H1 (cell line): ENCODE measurements around the gene SPARCL1. TPM values are rescaled to one million over a fixed set of nuclear protein-coding genes. Genes with fewer than 3 reads are reported as not detected.

ENCODE experiments used
- CTCF ChIA-PET: fragments of 300-600 bp; sonication (Branson Sonifier 250); formaldehyde crosslinking; loops from one replicate; lab custom pipeline; 2021; ENCODE audit not compliant: partially characterized antibody; lab: Charles Lee
- POLR2A ChIA-PET: fragments of 300-600 bp; sonication (Branson Sonifier 250); formaldehyde crosslinking; loops from one replicate; lab custom pipeline; 2021; ENCODE audit warnings: inconsistent platforms; ENCODE audit not compliant: partially characterized antibody; lab: Charles Lee
- DNase-seq, 2 experiments: peaks; one replicate each; pipeline versions ENCODE4 v3.0.0 to v3.0.0-alpha.2; 2010 to 2022; ENCODE audit warnings: low spot score in 2 of 2, low read depth in 1 of 2, mixed read lengths in 1 of 2
- FAIRE-seq: peaks from 2 replicates; lab custom pipeline; 2011; peaks lifted over from hg19 to GRCh38; lab: Jason Lieb, UNC
- H2AFZ ChIP-seq: 2 replicates; pipeline ENCODE4 v1.8.1; 2012; ENCODE audit warnings: low read length, inconsistent platforms
- H2AK5ac ChIP-seq: 2 replicates; pipeline ENCODE4 v1.6.1; 2013; ENCODE audit warnings: low read depth, low read length
- H2BK120ac ChIP-seq: replicated peaks from 2 replicates; pipeline ENCODE3; 2013; ENCODE audit warnings: low read depth, low read length, inconsistent platforms
- H2BK12ac ChIP-seq: 2 replicates; pipeline ENCODE4 v1.6.1; 2013; ENCODE audit warnings: low read depth, low read length
- H2BK15ac ChIP-seq: 2 replicates; pipeline ENCODE4 v1.6.1; 2013; ENCODE audit warnings: low read length
- H2BK20ac ChIP-seq: 2 replicates; pipeline ENCODE4 v1.6.1; 2013; ENCODE audit warnings: low read length
- H2BK5ac ChIP-seq: 2 replicates; pipeline ENCODE4 v1.6.1; 2013; ENCODE audit warnings: low read depth, low read length
- H3K14ac ChIP-seq: 2 replicates; pipeline ENCODE4 v1.6.1; 2013; ENCODE audit warnings: inconsistent platforms; ENCODE audit not compliant: insufficient read length
- H3K18ac ChIP-seq: 2 replicates; pipeline ENCODE4 v1.6.1; 2013; ENCODE audit warnings: low read length; ENCODE audit errors: extremely low read depth
- H3K23ac ChIP-seq: 2 replicates; pipeline ENCODE4 v1.6.1; 2013; ENCODE audit warnings: inconsistent platforms; ENCODE audit not compliant: insufficient read length
- H3K23me2 ChIP-seq: 2 replicates; pipeline ENCODE4 v1.6.1; 2013; ENCODE audit warnings: low read depth, low read length
- H3K27ac ChIP-seq: 2 replicates; pipeline ENCODE4 v1.6.1; 2011; ENCODE audit warnings: low read depth, low read length, inconsistent platforms
- H3K27me3 ChIP-seq, 4 experiments: replicated peaks in 1 of 4; 1 replicate in 1 of 4; 2 replicates in 3 of 4; pipeline versions ENCODE4 v1.6.1 to v1.8.1; 2011 to 2013; ENCODE audit warnings: low read length in 3 of 4, mild to moderate bottlenecking in 3 of 4, inconsistent platforms in 2 of 4, mixed read lengths in 2 of 4, moderate library complexity in 1 of 4; ENCODE audit not compliant: control insufficient read depth in 3 of 4, insufficient read depth in 3 of 4; ENCODE audit errors: extremely low read depth in 1 of 4
- H3K36me3 ChIP-seq, 4 experiments: 2 replicates each; pipeline versions ENCODE4 v1.6.1 to v1.8.1; 2011 to 2013; ENCODE audit warnings: mild to moderate bottlenecking in 4 of 4, low read length in 3 of 4, moderate library complexity in 2 of 4, control low read depth in 1 of 4, inconsistent platforms in 1 of 4; ENCODE audit not compliant: insufficient read depth in 4 of 4, control insufficient read depth in 2 of 4
- H3K4ac ChIP-seq: replicated peaks from 2 replicates; pipeline ENCODE3; 2013; ENCODE audit warnings: low read length, low read depth, mixed read lengths, inconsistent platforms; ENCODE audit not compliant: insufficient read length
- H3K4me1 ChIP-seq, 4 experiments: replicated peaks in 1 of 4; 1 replicate in 1 of 4; 2 replicates in 3 of 4; pipeline versions ENCODE4 v1.6.1 to v1.8.1; 2011 to 2013; ENCODE audit warnings: low read length in 3 of 4, inconsistent platforms in 2 of 4, mixed read lengths in 1 of 4; ENCODE audit not compliant: insufficient read depth in 4 of 4, control insufficient read depth in 3 of 4
- H3K4me2 ChIP-seq, 2 experiments: 2 replicates each; pipeline versions ENCODE4 v1.6.1 to v1.8.1; 2011 to 2013; ENCODE audit warnings: low read depth in 2 of 2, low read length in 2 of 2, control low read depth in 1 of 2, inconsistent platforms in 1 of 2, mild to moderate bottlenecking in 1 of 2; ENCODE audit not compliant: insufficient read depth in 1 of 2
- H3K4me3 ChIP-seq, 4 experiments: fragments of 200-600, 300-600 bp in 1 of 4; sonication (generic), shearing (Covaris generic), sonication (Bioruptor Twin) in 1 of 4; 2 replicates each; pipeline versions ENCODE4 v1.5.1 to v1.8.1; 2011 to 2016; ENCODE audit warnings: low read length in 4 of 4, low read depth in 3 of 4, control low read depth in 2 of 4, inconsistent platforms in 2 of 4, mild to moderate bottlenecking in 2 of 4, mixed read lengths in 1 of 4, moderate library complexity in 1 of 4; ENCODE audit not compliant: insufficient read depth in 2 of 4; ENCODE audit errors: extremely low read depth in 1 of 4
- H3K56ac ChIP-seq: replicated peaks from 2 replicates; pipeline ENCODE3; 2013; ENCODE audit warnings: low read depth, mild to moderate bottlenecking, mixed read lengths, low read length, inconsistent platforms; ENCODE audit not compliant: insufficient read length
- H3K79me1 ChIP-seq: 2 replicates; pipeline ENCODE4 v1.6.1; 2013; ENCODE audit warnings: low read depth, low read length, control low read depth
- H3K79me2 ChIP-seq, 2 experiments: 2 replicates each; pipeline versions ENCODE4 v1.6.1 to v1.8.1; 2012 to 2013; ENCODE audit warnings: low read length in 2 of 2, mild to moderate bottlenecking in 2 of 2, inconsistent platforms in 1 of 2; ENCODE audit not compliant: insufficient read depth in 2 of 2, control insufficient read depth in 1 of 2
- H3K9ac ChIP-seq, 4 experiments: replicated peaks in 1 of 4; 1 replicate in 1 of 4; 2 replicates in 3 of 4; pipeline versions ENCODE4 v1.6.1 to v1.8.1; 2011 to 2013; ENCODE audit warnings: low read depth in 3 of 4, low read length in 3 of 4, control low read depth in 2 of 4, mild to moderate bottlenecking in 2 of 4, moderate library complexity in 2 of 4, inconsistent platforms in 1 of 4; ENCODE audit errors: extremely low read depth in 1 of 4
- H3K9me3 ChIP-seq, 2 experiments: 2 replicates each; pipeline versions ENCODE4 v1.6.1 to v1.8.1; 2012 to 2013; ENCODE audit warnings: mild to moderate bottlenecking in 2 of 2, moderate library complexity in 2 of 2, control low read depth in 1 of 2, inconsistent platforms in 1 of 2, low read depth in 1 of 2, low read length in 1 of 2, mixed read lengths in 1 of 2; ENCODE audit not compliant: insufficient read depth in 2 of 2
- H4K20me1 ChIP-seq, 2 experiments: replicated peaks in 1 of 2; 2 replicates each; pipeline versions ENCODE3 to v1.8.1; 2011 to 2013; ENCODE audit warnings: inconsistent platforms in 2 of 2, low read length in 2 of 2, mild to moderate bottlenecking in 1 of 2; ENCODE audit not compliant: insufficient read depth in 2 of 2, control insufficient read depth in 1 of 2
- H4K5ac ChIP-seq: 2 replicates; pipeline ENCODE4 v1.6.1; 2013; ENCODE audit warnings: low read length, low read depth, mixed read lengths, inconsistent platforms; ENCODE audit not compliant: insufficient read length
- H4K8ac ChIP-seq: 2 replicates; pipeline ENCODE4 v1.8.0; 2013; ENCODE audit warnings: mild to moderate bottlenecking, moderate library complexity, low read length, inconsistent platforms; ENCODE audit not compliant: insufficient read depth; ENCODE audit errors: extremely low read depth
- H4K91ac ChIP-seq: replicated peaks from 2 replicates; pipeline ENCODE3; 2013; ENCODE audit warnings: low read length, mixed read lengths, inconsistent platforms; ENCODE audit not compliant: insufficient read length
- JUND ChIP-seq: IDR thresholded peaks from 2 replicates; pipeline ENCODE4 v1.6.1; 2011; ENCODE audit warnings: mild to moderate bottlenecking, improper control_type of control experiment, low read length
- WGBS, 2 experiments: shearing (Covaris generic) in 1 of 2; methylation state at CpG; one replicate each; pipeline versions ENCODE4 v1.1.6 to v1.1.7; 2013 to 2015; ENCODE audit warnings: low lambda C conversion rate in 2 of 2, mixed read lengths in 2 of 2, inconsistent platforms in 1 of 2, low coverage in 1 of 2, missing lambda C conversion rate in 1 of 2; ENCODE audit not compliant: insufficient replicate concordance in 2 of 2, insufficient coverage in 1 of 2, insufficient read length in 1 of 2; ENCODE audit errors: extremely low coverage in 1 of 2, missing lambda C conversion rate in 1 of 2; 5-methylcytosine and 5-hydroxymethylcytosine counted together
- long read RNA-seq, 2 experiments: library from RNA in 1 of 2; library from capped mRNA in 1 of 2; stranded (forward); transcript quantifications; one replicate each; pipeline ENCODE4 v2.0.0, GENCODE V29; 2021; ENCODE audit warnings: inconsistent platforms in 1 of 2
- polyA minus RNA-seq, 3 experiments: library from RNA; depleted of rRNA, polyadenylated mRNA; stranded (reverse); fragments of >200 nt; gene quantifications; 1 replicate in 2 of 3; 2 replicates in 1 of 3; pipeline ENCODE4 v1.2.3, GENCODE V29; 2011
- polyA plus RNA-seq, 7 experiments: library from polyadenylated mRNA; depleted of rRNA in 3 of 7; stranded (reverse) in 5 of 7; unstranded in 2 of 7; fragments of >200 nt in 5 of 7; fragments of 200-250 nt in 2 of 7; gene quantifications; 1 replicate in 5 of 7; 2 replicates in 1 of 7; 4 replicates in 1 of 7; pipeline versions ENCODE4 v1.2.1 to v1.2.3, GENCODE V29; 2011 to 2013; ENCODE audit warnings: missing spikeins in 2 of 7, mixed read lengths in 2 of 7
- total RNA-seq: library from RNA; stranded (reverse); fragmentation: NEBNext Ultra II Directional; extraction: Animal tissue kit (Norgen Biotek cat#: 25700); gene quantifications from 2 replicates; pipeline ENCODE4 v1.2.1, GENCODE V29; 2021

The SPARCL1 gene
- total RNA-seq = 0.48 and 0.78 TPM in 2 replicates
- 0.36 and 0.51 TPM in 2 replicates for polyA plus RNA-seq (2011; rRNA removed)
- 0.53 TPM for polyA plus RNA-seq (2011; cell fraction: cytosol; rRNA removed)
- 0.33 TPM for polyA plus RNA-seq (2011; cell fraction: nucleus; rRNA removed)
- polyA plus RNA-seq (2012, experiment 1 of 2) = 0.42 to 0.70 TPM (median 0.55 TPM) in 4 replicates
- polyA plus RNA-seq (2012, experiment 2 of 2) = 0.17 TPM
- 0.43 TPM for polyA plus RNA-seq (2013, experiment 1 of 2)
- polyA plus RNA-seq (2013, experiment 2 of 2) = 0.31 TPM
- polyA minus RNA-seq (2011; rRNA and poly(A)+ RNA removed) = 0.38 and 0.41 TPM in 2 replicates
- polyA minus RNA-seq (2011; cell fraction: cytosol; rRNA and poly(A)+ RNA removed) = not detected
- polyA minus RNA-seq (2011; cell fraction: nucleus; rRNA and poly(A)+ RNA removed) = 0.80 TPM
- long read RNA-seq, experiment 1, partial matches to known transcripts = 2 of 2 reads
- long read RNA-seq, experiment 1, other reads (novel, unspliced or antisense) = 0 of 2 reads
- long read RNA-seq, experiment 2, partial matches to known transcripts = 2 of 2 reads
- long read RNA-seq, experiment 2, other reads (novel, unspliced or antisense) = 0 of 2 reads

- Histone ChIP-seq H4K8ac (no peak within 1 kb of the TSS), H3K14ac (no peak within 1 kb of the TSS), H3K4me3 (no peak within 1 kb of the TSS), H2BK5ac (no peak within 1 kb of the TSS), H4K20me1 (no peaks in the 10 kb centered on the region), H4K5ac (no peak within 1 kb of the TSS), H3K36me3 (no peaks in the 10 kb centered on the region; a peak in 1 of 8 replicates), H2AFZ (peak within 1 kb of the TSS; percentile 37; the same call in 1 of the 2 replicates), H3K23me2 (no peaks in the 10 kb centered on the region), H3K9me3 (peaks cover 4 to 12% of the 10 kb centered on the region in 2 experiments; a peak in 3 of 4 replicates), H3K27ac (no peak within 1 kb of the TSS), H2AK5ac (no peak within 1 kb of the TSS), H3K79me2 (no peaks in the 10 kb centered on the region), H3K56ac (no peak within 1 kb of the TSS), H2BK12ac (no peak within 1 kb of the TSS), H3K27me3 (no peaks in the 10 kb centered on the region), H2BK15ac (no peak within 1 kb of the TSS), H3K9ac (no peak within 1 kb of the TSS)
- DNase-seq = no peak
- ChIA-PET POLR2A (interaction anchor here (0.7 kb wide), 1 partner anchor 14 kb away, joined by 3 read pairs; no protein-coding TSS in a partner anchor), CTCF (interaction anchor here (0.8 to 3.1 kb wide), 5 partner anchors 15 to 379 kb away, joined by 3 to 22 read pairs (median 4); no protein-coding TSS in a partner anchor)
- WGBS, 2 experiments = 30% methylated on average over 4 of the region's 4 CpGs; no CpG with 5 or more reads in 1 of the 2 experiments
- no peak for TF ChIP-seq JUND
- TF ChIP-seq, all 59 proteins: peak for 0
- Histone ChIP-seq H4K91ac (no peak within 1 kb of the TSS), H3K4ac (no peak within 1 kb of the TSS), H3K79me1 (no peaks in the 10 kb centered on the region), H3K4me1 (peaks cover 0 to 9% (median 1%) of the 10 kb centered on the region in 4 experiments; a peak in 2 of 7 replicates), H3K4me2 (peak within 1 kb of the TSS in 1 of 2 experiments; percentile 16; a peak in 1 of 4 replicates), H2BK20ac (no peak within 1 kb of the TSS), H3K18ac (peak within 1 kb of the TSS; percentile 51; the same call in 1 of the 2 replicates), H2BK120ac (no peak within 1 kb of the TSS), H3K23ac (no peak within 1 kb of the TSS)
- peak; percentile 50 for FAIRE-seq
Observed at GRCh38 chr4:87529187-87529586, at the start of gene SPARCL1. TSS of gene SPARCL1 (minus strand) at chr4:87529376. CDS start at chr4:87499574, 29,802 bp downstream.
